ENCODE results near the gene CREB3L4. TPM values are rescaled to one million over a fixed set of nuclear protein-coding genes. Genes with fewer than 3 reads are reported as not detected.
A peak's percentile ranks its signal among the peaks of the same experiment; 100 is the strongest.
"Not testable (repeated sequence)": the region's sequence is repeated elsewhere in the genome, so short reads cannot be mapped to it uniquely, and the experiment has no call there.

Gene CREB3L4
- polyA plus RNA-seq, 1 donor, result 11.1 TPM

GRCh38 chr1:153958111-153958960 lies 9.4 kb upstream of the CREB3L4 start, which contains the start of gene CRTC2:
CRTC2 (minus strand) TSS chr1:153958612; CDS start chr1:153958497, 115 bp downstream.
- peak; percentile 98 for DNase-seq (ENCODE audit: low read depth)

GRCh38 chr1:153958961-153959260 lies 8.8 kb upstream of the CREB3L4 start:
- DNase-seq (ENCODE audit: low read depth), result no peak

GRCh38 chr1:153959454-153959853 lies 8.2 kb upstream of the CREB3L4 start:
- DNase-seq (ENCODE audit: low read depth), result no peak

GRCh38 chr1:153960206-153960605 lies 7.5 kb upstream of the CREB3L4 start:
- DNase-seq (ENCODE audit: low read depth), result no peak

GRCh38 chr1:153961421-153961820 lies 6.3 kb upstream of the CREB3L4 start:
- no peak for DNase-seq (ENCODE audit: low read depth)

GRCh38 chr1:153962088-153963029 lies 5.3 kb upstream of the CREB3L4 start:
- DNase-seq (ENCODE audit: low read depth), result no peak

- DNase-seq (ENCODE audit: low read depth), result peak; percentile 93
Observed at GRCh38 chr1:153963030-153963849, 4.5 kb upstream of the CREB3L4 start, which contains the start of gene SLC39A1. SLC39A1 (minus strand) TSS chr1:153963537; CDS start chr1:153962715, 822 bp downstream.

GRCh38 chr1:153963850-153964331 lies 3.8 kb upstream of the CREB3L4 start:
- DNase-seq (ENCODE audit: low read depth), result no peak

GRCh38 chr1:153968000-153968363 lies 280 bp downstream of the CREB3L4 start:
- DNase-seq (ENCODE audit: low read depth), result no peak

GRCh38 chr1:153968408-153968807 lies 706 bp downstream of the CREB3L4 start:
- DNase-seq (ENCODE audit: low read depth), result no peak

- no peak for DNase-seq (ENCODE audit: low read depth)
Observed at GRCh38 chr1:153968972-153969371, 1.3 kb downstream of the CREB3L4 start.

- DNase-seq (ENCODE audit: low read depth), result no peak
Observed at GRCh38 chr1:153970346-153970745, 2.6 kb downstream of the CREB3L4 start.

- DNase-seq (ENCODE audit: low read depth), result no peak
Observed at GRCh38 chr1:153973071-153973470, 5.4 kb downstream of the CREB3L4 start.

- DNase-seq (ENCODE audit: low read depth), result no peak
Observed at GRCh38 chr1:153973525-153973924, 5.8 kb downstream of the CREB3L4 start.

- no peak for DNase-seq (ENCODE audit: low read depth)
Observed at GRCh38 chr1:153976819-153977249, 9.1 kb downstream of the CREB3L4 start.

- no peak for DNase-seq (ENCODE audit: low read depth)
Observed at GRCh38 chr1:153977250-153978240, 9.8 kb downstream of the CREB3L4 start, which contains the start of gene JTB. JTB (minus strand) TSS chr1:153977674; CDS start chr1:153977252, 422 bp downstream.

- no peak for DNase-seq (ENCODE audit: low read depth)
Observed at GRCh38 chr1:153978274-153978909, 10.7 kb downstream of the CREB3L4 start.

- not testable (repeated sequence) for DNase-seq (ENCODE audit: low read depth)
Observed at GRCh38 chr1:153979091-153979490, 11.4 kb downstream of the CREB3L4 start.

GRCh38 chr1:153981735-153982134 lies 14.0 kb downstream of the CREB3L4 start:
- DNase-seq (ENCODE audit: low read depth), result not testable (repeated sequence)
